PC-9 (cell line): ENCODE results near the gene RPL37A.

Experiments
- EZH2 ChIP-seq: fragments of 200-600 bp; sonication (generic); IDR thresholded peaks from 2 replicates; pipeline ENCODE4 v1.8.0; 2017; ENCODE audit warnings: antibody characterized with exemption, low read depth
- TF ChIP-seq, protein P1 (sequence below): fragments of 200-600 bp; sonication (generic); conservative IDR thresholded peaks from 2 replicates; pipeline ENCODE4 v1.6.1; 2017; ENCODE audit warnings: mixed run types, antibody characterized with exemption, mild to moderate bottlenecking, moderate library complexity

DNA sequence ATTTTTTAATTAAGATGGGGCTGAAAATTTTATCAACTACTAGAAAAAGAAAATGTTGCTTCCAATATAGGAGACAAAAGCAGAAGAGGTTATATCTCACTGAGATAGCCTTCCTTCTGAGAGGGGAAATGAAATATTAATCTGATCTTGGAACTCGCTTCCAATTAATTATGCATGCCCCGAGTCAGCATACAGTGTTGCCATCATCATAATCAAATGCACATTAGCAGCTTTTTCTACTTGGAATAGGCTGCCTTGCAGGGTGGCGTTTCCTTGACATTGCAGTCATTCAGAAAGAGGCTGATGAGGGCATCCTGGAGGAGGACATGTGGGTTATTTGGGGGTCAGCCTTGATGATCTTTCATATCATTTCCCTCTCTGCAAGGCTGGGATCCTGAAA is 18.4 kb upstream of the RPL37A start:
- TF ChIP-seq, protein P1, sequence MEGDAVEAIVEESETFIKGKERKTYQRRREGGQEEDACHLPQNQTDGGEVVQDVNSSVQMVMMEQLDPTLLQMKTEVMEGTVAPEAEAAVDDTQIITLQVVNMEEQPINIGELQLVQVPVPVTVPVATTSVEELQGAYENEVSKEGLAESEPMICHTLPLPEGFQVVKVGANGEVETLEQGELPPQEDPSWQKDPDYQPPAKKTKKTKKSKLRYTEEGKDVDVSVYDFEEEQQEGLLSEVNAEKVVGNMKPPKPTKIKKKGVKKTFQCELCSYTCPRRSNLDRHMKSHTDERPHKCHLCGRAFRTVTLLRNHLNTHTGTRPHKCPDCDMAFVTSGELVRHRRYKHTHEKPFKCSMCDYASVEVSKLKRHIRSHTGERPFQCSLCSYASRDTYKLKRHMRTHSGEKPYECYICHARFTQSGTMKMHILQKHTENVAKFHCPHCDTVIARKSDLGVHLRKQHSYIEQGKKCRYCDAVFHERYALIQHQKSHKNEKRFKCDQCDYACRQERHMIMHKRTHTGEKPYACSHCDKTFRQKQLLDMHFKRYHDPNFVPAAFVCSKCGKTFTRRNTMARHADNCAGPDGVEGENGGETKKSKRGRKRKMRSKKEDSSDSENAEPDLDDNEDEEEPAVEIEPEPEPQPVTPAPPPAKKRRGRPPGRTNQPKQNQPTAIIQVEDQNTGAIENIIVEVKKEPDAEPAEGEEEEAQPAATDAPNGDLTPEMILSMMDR: no peak
- no peak for TF ChIP-seq EZH2
